C4-2B (cell line): Measurements from ENCODE around the gene MMD.

Source experiments
- ZFX ChIP-seq: fragments of 450-650 bp; IDR thresholded peaks from 2 replicates; pipeline ENCODE4 v1.6.1; 2017
- TF ChIP-seq, protein P1 (sequence below): fragments of 450-650 bp; conservative IDR thresholded peaks from 2 replicates; pipeline ENCODE4 v1.5.1; 2017; ENCODE audit warnings: mild to moderate bottlenecking

DNA sequence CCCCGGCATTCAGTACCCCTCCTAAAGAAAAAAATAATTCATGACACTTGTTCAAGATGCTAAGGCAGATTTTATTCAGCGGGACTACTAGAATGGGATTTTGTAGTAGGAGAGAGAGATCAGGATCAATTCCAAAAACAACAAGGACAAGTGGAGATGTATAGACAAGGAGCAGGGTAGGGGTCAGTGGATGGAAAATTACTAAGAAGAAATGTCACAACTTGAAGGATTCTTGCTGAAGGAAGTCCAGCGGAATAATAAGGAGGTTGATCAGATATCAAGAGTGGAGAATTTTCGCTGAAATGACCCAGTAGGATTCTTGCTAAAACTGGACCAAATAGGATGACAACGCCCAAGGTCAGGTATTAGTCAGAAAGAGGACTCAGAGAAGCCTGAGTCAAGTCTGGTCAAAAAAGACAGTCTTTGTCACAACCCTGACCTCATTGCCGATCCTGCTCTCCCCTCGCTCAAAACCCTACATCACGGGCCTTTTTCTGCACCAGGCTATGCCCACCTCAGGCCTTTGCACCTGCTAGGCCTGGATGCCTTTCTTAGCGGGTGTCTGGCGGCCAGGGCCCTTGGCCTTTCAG lies 36.9 kb downstream of the MMD start:
- TF ChIP-seq, protein P1, sequence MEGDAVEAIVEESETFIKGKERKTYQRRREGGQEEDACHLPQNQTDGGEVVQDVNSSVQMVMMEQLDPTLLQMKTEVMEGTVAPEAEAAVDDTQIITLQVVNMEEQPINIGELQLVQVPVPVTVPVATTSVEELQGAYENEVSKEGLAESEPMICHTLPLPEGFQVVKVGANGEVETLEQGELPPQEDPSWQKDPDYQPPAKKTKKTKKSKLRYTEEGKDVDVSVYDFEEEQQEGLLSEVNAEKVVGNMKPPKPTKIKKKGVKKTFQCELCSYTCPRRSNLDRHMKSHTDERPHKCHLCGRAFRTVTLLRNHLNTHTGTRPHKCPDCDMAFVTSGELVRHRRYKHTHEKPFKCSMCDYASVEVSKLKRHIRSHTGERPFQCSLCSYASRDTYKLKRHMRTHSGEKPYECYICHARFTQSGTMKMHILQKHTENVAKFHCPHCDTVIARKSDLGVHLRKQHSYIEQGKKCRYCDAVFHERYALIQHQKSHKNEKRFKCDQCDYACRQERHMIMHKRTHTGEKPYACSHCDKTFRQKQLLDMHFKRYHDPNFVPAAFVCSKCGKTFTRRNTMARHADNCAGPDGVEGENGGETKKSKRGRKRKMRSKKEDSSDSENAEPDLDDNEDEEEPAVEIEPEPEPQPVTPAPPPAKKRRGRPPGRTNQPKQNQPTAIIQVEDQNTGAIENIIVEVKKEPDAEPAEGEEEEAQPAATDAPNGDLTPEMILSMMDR = no peak
- no peak for TF ChIP-seq ZFX
